GM18508 (cell line): Measurements from ENCODE around the gene RTBDN.

Source experiments
- ATAC-seq: cut with Tn5 transposase; IDR thresholded peaks from one replicate; pipeline ENCODE4 v1.9.1; 2021; ENCODE audit warnings: moderate number of reproducible peaks; ENCODE audit not compliant: insufficient read depth, unreplicated experiment

Gene RTBDN

DNA sequence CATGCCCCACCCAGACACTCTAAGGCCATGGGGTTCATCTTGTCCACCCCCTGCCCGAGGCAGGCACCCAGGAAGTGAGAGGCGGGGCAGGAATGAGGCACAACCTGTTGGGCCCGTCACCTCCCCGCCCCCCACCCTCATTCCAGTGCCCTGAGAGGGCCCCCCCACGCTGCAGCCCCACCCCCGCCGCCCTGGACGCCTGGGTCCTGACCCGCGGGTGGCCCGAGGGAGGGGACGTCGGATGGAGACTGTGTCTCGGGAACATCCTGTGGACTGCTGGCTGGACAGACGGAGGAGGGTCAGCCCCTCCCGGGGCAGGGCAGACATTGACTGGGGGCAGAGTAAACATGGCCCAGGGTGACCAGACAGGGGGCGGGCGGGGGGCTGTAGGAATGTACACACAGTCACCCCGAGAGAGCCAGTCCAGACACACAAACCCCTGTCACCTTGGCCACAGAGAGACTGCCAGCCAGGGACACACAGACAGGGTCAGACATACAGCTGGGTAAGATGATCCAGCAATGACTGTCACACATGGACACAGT is 50.5 kb downstream of the RTBDN start:
- no peak for ATAC-seq

DNA sequence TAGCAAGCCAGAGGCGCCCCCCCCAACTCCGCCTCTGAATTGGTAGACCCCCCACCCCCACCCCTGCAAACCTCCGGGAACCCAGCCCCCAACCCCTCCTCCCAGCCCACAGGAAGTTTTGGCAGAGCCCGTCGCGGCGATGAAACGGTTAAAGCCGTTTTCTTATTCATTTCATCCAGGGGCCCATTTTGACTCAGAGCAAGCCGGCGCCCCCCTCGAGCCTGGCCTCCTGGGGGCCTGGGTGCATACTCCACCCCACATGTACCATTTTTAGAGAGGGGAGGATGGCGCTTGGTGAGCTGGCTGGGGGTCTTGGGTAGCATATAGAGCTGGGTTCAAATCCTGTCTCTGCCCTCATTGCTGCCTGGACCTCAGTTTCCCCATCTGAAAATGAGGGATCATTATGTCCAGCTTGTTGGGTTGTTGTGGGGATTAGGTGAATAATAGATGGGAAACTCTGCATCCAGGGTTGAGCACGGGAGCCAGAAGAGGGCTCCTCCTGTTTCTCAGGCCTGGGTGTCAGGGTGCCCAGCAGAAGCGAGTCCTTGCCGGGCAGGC is 51.0 kb downstream of the RTBDN start:
- ATAC-seq, result no peak

DNA sequence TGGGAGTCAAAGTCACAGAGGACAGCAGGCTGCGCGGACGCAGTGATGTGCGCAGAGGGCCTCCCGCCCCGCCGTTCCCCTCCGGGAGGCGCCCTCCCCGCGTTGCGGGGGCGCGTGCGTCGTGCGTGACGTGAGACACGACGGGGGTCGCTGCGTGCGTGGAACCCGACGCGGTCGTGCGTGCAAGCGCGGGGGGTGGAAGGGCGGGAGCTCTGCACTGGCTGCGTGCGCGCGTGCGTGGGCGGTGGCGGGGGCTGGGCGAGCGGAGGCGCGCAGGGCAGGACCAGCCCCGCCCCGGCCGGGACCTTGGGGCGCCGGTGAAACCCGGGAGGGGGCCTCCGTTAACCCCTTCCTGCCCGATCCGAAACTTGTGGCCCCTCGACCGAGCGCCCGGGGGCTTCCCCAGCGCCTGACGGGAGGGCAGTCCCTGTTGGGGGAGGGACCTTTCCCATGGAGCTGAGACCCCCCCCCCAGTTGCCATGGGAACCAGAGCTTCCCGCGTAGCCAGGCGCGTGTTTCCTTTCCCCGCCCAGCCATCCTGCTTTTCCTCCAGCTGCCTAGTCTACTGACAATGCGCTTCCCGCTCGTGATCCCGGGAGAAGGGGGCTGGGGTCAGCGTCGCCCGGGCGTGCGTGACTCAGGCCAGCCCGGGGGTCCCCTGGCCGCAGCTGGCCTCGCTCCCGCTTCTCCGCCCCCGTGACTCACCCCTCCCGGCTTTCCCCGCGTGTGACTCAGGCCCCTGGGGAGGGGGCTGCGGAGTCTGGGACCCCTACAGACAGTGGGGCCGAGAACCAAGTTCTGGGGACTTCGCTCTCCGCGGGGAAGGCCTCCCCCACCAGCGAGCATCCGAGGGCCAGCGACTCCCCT is 51.7 kb downstream of the RTBDN start:
- no peak for ATAC-seq

DNA sequence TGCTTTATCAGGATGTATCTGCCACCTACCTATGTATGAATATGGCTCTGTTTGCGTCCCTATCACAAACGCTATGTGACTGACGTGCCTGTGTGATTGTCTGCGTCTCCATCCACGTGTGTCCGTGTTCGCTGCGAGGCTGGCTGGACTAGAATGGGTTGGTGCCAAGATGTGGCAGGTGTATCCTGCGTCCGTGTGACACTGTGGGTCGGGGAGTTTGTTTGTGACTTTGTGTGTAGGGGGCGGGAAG is 52.3 kb downstream of the RTBDN start:
- ATAC-seq, result no peak

DNA sequence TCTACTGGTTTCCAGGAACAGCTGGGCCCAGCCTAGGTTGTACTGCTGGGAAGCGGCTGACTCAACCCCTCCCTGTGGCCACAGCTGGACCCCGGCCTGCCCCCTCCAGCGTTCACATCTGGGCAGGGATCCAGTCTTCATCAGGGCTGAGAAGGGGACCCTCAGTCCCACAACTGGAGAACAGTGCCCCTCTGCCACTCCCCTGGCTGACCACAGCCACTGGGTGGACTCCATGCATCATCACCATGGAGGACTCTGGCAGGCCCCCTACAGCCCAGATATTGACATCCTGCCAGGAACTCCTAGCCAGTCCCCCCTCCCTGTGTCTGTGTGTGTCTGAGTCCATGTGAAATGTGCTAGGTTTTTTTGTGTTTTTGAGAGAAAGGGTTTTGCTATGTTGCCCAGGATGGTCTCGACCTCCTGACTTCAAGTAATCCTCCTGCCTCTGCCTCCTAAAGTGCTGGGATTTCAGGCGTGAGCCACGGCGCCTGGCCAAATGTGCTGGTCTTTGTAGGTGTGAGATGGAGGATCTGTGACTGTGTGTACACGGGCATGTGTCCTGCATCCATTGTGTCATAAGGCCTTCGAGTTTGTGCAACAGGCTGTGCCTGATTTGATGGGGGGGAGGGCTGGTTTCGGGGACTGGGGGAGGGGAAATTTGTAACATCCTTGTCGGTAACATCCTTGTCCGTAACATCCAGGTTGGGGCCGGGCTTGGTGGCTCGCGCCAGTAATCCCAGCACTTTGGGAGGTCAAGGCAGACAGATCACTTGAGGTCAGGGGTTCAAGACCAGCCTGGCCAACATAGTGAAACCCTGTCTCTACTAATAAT is 55.0 kb downstream of the RTBDN start:
- ATAC-seq, result no peak

DNA sequence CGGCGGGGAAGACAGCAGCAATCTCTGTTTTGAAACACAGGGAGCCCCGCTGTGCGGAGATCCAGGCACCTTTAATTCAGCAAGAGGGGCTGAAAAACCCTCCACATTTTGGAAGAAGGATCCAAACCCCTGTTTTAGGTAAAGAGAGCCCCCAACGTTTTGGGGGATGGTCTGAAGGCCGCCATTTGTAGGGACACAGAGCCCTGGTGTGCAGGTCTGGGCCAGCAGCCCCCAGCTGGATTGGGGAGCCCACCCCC is 55.5 kb downstream of the RTBDN start:
- ATAC-seq, result no peak

DNA sequence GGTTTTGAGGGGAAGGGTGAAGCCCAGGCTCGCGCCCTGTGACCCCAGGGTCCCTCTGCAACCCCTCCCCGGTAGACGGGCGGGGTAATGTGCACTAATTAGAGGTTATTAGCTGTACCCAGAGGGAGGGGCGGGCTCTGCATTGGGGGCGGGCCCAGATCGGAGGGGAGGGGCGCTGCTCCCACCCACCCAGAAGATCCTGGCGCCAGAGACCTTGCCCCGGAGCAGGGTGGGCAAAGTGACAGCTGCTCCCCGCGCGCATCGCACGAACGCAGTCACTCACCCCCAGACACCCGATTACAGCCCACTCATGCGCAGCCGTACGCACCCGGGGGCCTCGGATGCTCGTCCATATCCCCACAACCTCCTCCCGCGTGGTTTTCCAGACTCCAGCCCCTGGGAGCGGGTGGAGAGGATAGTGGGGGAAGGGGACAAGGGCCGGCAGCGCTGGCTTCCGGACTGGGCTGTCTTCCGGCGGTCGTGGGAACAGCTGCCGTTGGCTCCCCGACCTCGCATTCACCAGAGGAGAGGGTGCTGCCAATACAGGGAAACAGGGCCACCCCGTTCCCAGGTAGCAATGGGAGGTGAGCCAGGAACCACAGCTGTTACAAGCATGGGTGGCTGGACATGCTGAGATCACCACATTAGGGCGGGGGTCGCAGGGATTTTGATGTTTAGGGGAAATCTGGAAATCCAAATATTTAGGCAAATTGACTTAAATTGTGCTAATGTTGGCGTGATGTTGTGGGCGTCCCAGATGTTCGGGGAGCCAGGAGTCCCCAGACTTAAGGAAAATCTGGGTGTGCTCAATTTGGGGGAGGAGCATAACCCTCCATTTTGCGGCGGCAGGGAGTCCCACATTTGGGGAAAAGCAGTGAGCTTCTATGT is 56.1 kb downstream of the RTBDN start:
- no peak for ATAC-seq

DNA sequence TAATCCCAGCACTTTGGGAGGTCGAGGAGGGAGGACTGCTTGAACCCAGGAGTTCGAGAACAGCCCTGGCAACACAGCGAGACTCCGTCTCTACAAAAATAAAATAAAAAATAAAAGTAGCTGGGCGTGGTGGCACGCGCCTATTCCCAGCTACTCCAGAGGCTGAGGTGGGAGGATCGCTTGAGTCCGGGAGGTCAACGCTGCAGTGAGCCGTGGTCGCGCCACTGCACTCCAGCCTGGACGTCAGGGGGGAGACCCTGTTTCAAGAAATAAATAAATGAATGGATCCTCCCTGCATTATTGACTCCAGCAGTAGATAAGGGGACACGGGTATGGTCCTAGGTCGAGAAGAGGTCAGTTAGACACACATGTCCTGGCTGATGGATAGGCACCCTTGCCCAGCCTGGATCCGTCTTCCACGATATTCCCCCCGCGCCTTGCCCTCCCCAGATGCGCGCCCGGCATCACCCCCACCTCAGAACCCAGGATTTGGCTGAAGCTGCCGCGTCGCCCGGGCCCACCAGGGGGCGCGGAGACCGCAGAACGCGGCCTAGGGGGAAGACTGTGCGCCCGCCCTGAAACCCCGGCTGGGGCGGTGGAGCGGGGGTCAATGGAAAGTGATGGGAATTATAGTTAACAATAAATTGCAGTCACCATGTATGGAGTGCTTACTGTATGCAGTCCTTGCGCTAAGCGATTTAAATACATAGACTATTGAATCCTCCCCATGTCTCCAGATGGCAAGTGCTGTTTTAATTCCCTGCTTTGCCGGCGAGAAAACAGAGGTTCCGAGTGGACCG is 57.0 kb downstream of the RTBDN start:
- ATAC-seq, result no peak
